GM20000 (cell line): ENCODE results near the gene SIRPA.

Source experiments
- DNase-seq: peaks from one replicate; pipeline ENCODE4 v3.0.0; 2012; ENCODE audit warnings: low spot score
- TF ChIP-seq, protein P1 (sequence below): IDR thresholded peaks from 2 replicates; pipeline ENCODE4 v1.5.1; 2012; ENCODE audit warnings: mild to moderate bottlenecking, control low read depth; ENCODE audit errors: extremely low read depth, missing control alignments

The SIRPA gene

DNA sequence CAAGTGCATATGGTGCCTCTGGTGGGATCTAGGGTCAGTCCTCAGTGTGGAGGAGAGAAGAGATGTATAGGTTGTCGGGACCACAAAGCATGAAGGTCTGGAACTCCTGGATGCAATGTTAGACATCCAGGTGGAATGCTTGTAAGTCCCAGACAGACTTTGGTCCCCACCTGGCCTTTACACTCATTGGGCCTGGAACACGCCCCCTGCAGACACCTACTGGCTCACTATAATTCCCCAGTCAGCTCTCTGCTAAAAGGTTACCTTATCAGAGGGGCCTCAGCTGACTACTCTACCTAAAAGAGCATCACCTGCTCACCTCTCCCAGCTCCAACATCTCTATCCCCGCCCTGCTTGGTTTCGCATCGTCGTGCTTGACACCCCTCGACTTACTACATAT lies 41.7 kb upstream of the SIRPA start:
- TF ChIP-seq, protein P1, sequence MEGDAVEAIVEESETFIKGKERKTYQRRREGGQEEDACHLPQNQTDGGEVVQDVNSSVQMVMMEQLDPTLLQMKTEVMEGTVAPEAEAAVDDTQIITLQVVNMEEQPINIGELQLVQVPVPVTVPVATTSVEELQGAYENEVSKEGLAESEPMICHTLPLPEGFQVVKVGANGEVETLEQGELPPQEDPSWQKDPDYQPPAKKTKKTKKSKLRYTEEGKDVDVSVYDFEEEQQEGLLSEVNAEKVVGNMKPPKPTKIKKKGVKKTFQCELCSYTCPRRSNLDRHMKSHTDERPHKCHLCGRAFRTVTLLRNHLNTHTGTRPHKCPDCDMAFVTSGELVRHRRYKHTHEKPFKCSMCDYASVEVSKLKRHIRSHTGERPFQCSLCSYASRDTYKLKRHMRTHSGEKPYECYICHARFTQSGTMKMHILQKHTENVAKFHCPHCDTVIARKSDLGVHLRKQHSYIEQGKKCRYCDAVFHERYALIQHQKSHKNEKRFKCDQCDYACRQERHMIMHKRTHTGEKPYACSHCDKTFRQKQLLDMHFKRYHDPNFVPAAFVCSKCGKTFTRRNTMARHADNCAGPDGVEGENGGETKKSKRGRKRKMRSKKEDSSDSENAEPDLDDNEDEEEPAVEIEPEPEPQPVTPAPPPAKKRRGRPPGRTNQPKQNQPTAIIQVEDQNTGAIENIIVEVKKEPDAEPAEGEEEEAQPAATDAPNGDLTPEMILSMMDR = no peak
- no peak for DNase-seq

DNA sequence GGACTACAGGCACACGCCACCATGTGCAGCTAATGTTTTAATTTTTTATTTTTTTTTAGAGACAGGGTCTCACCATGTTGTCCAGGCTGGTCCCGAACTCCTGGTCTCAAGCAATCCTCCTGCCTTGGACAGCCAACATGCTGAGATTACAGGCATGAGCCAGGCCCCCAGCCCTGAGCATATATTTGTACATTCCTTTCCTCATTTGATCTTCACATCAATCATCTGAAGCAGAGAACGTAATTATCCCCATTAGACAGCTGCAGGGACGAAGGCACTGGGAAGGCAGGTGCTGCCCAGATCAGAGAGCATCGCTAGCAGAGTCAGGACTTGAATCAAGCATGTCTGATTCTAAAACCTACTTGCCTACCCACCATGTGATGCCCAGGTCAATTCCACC lies 41.0 kb upstream of the SIRPA start:
- TF ChIP-seq, protein P1 = no peak
- DNase-seq = no peak

GRCh38 chr20:1855109-1855508 lies 40.1 kb upstream of the SIRPA start:
- TF ChIP-seq, protein P1 = no peak
- DNase-seq = no peak

DNA sequence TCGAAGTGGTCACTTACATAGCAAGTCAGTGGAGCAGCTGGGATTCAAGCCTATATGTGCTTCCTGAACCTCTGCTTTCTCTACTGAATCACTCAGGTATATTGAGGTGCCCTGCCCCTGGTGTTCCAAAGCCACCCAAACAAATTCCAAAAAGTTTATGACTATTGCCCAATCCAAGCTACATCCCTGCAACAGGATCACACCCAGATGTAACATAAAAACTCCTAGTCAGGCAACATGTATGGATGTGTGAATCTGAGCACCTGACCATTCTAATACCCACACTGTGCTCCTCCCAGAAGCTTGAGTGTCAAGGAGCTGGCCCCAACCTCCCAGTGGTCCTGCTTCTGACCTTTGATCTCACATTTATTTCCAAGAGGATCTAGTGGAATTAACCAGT lies 39.5 kb upstream of the SIRPA start:
- no peak for DNase-seq
- TF ChIP-seq, protein P1 = no peak

GRCh38 chr20:1856424-1856823 lies 38.8 kb upstream of the SIRPA start:
- TF ChIP-seq, protein P1 = no peak
- no peak for DNase-seq

DNA sequence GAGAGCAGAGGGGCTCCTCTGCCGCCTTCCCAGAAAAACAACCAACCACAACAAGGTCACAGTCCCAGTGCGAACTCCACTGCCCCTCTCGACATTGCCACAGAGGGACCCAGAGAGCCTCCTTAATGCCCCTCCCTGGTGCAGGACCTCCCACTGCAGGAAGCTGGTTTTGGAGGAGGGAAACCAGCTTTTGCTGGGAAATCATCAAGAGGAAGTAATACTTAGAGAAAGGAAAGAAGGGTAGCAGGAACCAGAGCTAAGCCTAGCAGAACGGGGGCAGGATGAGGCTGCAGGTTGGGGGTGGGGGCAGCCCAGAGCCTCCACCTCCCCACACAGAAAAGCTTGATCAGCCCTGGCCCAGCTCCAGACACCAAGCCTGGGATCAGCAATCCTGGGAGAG lies 37.7 kb upstream of the SIRPA start:
- DNase-seq = no peak
- TF ChIP-seq, protein P1 = no peak

DNA sequence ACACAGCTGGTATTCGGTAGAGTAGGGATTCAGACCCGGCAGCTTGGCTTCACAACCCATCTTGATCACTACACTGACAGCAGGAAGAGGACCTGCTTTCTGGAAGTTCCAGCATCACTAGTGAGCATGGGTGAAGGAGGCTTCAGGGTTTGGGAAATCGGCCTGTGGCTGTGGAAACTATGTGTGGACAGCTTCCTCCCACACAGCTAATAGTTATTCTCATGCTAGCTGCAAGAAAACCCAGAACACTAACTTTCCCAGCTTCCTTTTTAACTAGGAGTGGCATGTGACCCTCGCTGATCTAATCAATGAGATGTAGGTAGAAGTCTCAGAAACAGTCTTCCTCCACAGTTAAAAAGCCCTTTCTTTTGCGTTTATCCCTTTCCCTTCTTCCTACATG lies 36.3 kb upstream of the SIRPA start:
- DNase-seq = no peak
- TF ChIP-seq, protein P1 = no peak

- no peak for DNase-seq
- TF ChIP-seq, protein P1 = no peak
These were observed 34.8 kb upstream of the SIRPA start for GRCh38 chr20:1860446-1860845.
